NCI-H2107 treated with DMSO at 0.1 percent for 48 hours (cell line): ENCODE measurements around the gene CACNB2.

Source experiments
- DNase-seq: peaks from one replicate; lab custom pipeline; 2025; ENCODE audit not compliant: unreplicated experiment; lab: John Stamatoyannopoulos, UW

Gene CACNB2

GRCh38 chr10:18140149-18140956 lies at the start of gene CACNB2:
Gene CACNB2, plus strand, starts transcription at chr10:18140424.
- DNase-seq = no peak

DNA sequence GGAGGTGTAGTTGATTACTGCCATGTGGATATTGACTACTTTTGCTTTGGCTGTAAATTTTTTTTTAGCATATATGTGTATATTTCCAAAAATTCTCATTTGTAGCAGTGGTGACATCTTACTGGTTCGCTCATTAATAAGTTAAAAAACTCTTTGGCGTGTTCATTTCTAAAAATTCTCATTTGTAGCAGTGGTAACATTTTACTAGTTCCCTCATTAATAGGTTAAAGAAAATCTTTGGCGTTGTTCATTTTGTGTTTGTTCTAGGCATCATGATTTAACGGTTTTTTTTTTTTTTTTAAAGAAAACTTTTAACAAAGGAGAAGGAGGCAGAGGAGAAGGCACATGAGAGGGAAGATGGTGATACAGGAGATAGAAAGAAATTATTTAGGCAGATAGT lies 45.9 kb upstream of the CACNB2 start:
- no peak for DNase-seq

GRCh38 chr10:18094793-18095192 lies 45.4 kb upstream of the CACNB2 start:
- DNase-seq = no peak

- no peak for DNase-seq
Observed at GRCh38 chr10:18097524-18097923, 42.7 kb upstream of the CACNB2 start.

DNA sequence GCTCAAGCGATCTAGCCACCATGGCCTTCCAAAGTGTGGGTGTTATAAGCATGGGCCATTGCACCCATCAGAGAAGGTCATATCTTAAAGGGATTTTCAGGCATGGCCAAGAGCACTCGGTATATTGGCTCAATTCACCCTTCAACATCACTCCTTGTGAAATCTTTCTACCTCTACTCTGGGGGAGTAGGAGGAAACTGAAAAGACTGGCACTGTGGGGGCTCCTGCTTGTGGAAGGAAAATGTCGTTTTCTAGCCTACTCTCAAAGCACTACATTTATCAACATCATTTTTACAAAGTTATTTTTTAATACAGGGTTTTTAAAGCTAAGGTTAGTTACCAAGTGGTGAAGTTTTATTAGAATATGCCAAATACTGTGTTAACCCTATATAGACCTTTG lies 42.0 kb upstream of the CACNB2 start:
- DNase-seq = no peak

GRCh38 chr10:18099415-18099814 lies 40.8 kb upstream of the CACNB2 start:
- DNase-seq = no peak

- no peak for DNase-seq
Observed at GRCh38 chr10:18100669-18101068, 39.6 kb upstream of the CACNB2 start.

DNA sequence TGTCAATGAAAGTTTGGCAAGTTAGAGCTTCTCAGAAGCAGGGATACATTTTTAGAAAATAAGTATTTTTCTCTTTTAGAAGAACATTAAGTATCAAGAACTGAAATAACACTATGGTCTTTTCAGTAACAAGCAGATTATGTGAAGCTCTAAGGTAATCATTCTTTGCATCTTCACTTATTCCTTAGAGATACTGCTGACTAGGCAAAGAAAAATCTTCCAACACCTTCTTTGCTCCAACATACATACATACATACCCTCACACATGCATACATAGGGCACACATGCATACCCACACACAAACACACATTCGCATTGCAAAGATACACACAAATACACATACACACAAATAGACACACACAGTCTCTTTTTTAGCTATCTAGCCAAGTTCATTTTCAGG lies 37.8 kb upstream of the CACNB2 start:
- no peak for DNase-seq

DNA sequence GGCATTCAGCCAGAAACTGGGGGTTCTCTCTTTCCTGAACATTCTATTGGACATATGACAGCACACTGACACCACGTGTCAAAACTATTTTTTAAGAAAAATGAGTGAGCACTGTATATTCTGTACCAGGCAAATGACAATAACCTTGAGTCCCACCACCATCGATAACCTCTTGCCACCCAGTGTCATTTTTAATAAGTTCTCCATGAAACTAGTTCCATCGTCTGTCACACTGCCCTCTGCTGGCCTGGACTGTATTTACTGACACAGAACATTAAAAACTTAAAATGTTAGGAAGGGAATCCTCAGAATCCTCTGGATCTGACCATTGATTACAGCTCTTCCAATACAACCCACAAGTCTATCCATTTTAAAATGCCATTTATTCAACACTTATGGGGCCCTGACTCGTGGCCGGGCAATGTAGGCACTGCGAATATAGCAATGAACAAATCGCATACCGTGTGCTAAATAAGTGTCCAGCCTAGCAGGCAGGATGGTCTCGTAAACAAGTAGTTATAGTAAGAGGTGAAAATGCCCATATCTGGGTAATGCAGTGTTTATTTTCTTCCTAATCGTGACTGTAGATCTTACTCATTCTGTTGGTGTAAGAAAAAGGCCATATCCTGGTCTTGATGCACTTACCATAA lies 35.9 kb upstream of the CACNB2 start:
- peak; percentile 4 for DNase-seq

DNA sequence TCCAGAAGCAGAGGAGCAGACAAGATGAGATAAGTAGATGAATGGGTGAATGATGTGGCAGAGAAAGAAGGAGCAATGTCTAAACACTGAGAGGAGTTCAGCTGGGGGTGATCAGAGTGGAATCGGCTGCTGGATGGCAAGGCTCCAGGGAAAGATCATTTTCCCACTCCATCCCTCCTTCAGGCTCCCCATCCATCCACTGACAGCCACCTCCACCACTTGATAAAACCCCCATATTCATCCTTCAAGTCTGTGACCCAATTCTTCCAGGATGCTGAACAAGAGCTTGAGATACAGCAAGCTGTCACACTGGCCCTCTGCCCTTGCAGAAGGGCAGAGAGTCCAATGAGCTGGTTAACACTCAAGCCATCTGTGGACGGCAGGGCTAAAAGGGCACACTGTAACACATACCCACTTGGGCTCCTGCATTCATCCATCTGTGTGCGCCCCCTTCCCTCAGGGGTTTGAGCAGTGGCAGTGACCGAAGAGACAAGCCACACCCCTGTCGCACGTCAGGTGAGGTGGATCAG lies 30.8 kb upstream of the CACNB2 start:
- no peak for DNase-seq

GRCh38 chr10:18113881-18114280 lies 26.3 kb upstream of the CACNB2 start:
- DNase-seq = no peak

- no peak for DNase-seq
Observed at GRCh38 chr10:18117276-18117675, 22.9 kb upstream of the CACNB2 start.

DNA sequence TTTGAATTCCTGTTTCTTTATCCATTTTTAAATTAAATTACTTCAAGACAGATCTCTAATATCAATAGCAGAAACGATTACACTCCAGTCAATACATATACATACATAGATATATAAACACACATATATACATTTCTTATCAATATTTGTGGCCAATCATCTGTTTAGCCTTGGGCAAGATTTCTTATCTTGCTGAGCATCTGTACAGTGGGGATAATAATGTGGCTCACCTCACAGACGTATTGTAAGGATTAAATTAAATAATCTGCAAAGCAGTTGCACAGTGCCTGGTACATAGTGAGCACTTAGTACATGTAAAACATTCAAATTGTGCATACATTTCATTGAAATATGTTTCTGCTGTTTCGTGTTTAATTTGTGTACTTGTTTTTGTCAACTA lies 17.5 kb upstream of the CACNB2 start:
- DNase-seq = no peak

GRCh38 chr10:18133046-18133445 lies 7.2 kb upstream of the CACNB2 start:
- DNase-seq = no peak

DNA sequence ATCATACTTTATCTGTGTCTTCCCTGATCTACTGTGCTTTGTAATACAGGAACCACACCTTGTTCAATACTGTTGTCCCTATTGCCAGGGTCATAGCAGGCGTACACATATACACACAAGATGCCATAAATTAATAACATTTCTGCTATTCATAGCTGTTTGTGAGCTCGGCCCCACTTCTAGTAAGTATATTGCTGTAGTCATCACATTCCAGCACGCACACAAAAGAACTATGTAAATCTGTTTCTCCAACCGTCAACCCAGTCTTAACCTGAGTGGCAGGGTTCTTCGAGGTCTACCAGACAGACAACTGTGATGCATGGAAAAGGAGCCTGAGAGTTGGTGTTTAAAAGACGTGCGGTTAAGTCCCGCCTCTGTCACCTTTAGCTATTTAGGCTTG lies 5.7 kb upstream of the CACNB2 start:
- DNase-seq = no peak

DNA sequence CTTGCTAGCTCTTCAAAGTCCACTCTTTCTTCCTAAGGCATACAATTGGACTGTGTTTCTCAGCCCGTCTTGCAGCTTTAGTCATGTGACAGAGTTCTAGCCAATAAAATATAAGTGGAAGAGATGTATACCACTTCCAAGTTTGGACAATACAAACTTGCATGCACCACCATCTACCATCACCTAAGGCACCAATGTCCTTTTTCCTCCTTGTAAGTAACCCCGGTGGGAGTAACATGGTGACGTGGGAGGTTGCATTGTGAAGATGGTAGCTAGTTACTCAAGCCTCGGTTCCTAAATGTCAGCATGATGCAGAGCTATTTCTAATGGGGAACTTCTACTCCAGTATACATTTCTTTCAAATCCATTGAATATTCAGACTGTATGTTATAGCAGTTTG lies 5.3 kb upstream of the CACNB2 start:
- no peak for DNase-seq

- DNase-seq = no peak
Observed at GRCh38 chr10:18136073-18136791, 4.0 kb upstream of the CACNB2 start.

- DNase-seq = no peak
Observed at GRCh38 chr10:18137111-18137510, 3.1 kb upstream of the CACNB2 start.

- peak; percentile 37 for DNase-seq
Observed at GRCh38 chr10:18140957-18141845, 977 bp downstream of the CACNB2 start.

DNA sequence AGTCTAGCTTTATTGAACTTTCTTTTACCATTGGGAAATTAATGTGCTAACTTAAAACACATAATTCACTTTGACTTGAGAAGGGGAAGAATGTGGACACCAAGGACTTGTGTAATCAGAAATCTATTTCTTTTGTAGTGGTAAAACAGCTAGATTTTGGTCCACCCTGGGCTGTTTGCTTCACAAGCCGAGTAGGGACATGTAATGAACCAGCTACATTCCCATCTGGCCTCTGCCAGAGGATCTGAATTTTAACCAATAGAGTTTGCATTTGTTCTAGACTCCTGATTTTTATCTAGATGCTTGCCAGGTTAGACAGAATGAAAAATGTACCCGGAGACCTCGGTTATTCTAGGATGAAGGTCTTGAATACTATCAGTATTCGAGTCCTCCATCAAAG lies 1.9 kb downstream of the CACNB2 start:
- no peak for DNase-seq

DNA sequence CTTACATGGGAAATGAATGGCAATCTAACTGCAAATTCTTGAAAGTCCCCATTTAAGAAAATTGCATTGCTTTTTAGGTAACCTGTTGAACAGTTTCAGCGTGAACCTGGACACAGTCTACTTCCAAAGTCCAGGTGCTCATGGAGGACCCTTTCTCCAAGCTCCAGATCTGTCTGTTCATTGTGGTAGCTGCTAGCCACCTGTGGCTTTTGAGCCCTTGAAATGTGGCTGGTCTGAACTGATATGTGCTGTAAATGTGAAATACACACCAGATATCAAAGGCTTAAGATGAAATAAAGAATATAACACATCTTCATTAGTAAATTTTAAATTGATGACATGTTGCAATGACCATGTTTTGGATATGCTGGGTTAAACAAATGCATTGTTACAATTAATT lies 4.2 kb downstream of the CACNB2 start:
- no peak for DNase-seq
